Right lobe of liver (tissue), 6 donors: ENCODE measurements around the gene CHORDC1. TPM values are rescaled to one million over a fixed set of nuclear protein-coding genes. Genes with fewer than 3 reads are reported as not detected.
A peak's percentile ranks its signal among the peaks of the same experiment; 100 is the strongest.
"Not testable (repeated sequence)": the region's sequence is repeated elsewhere in the genome, so short reads cannot be mapped to it uniquely, and the experiment has no call there.

Source experiments
- ATAC-seq, 4 donors: fragments of 200-7000 bp; cut with Tn5 transposase; one replicate each; pipeline ENCODE4 v1.9.1; 2020; ENCODE audit warnings: mild to moderate bottlenecking in 4 of 4, moderate library complexity in 4 of 4
- DNase-seq, 3 donors: peaks; one replicate each; pipeline ENCODE4 v3.0.0-alpha.2; 2020
- H3K27ac ChIP-seq, 3 donors: fragments of 200-600 bp; one replicate each; pipeline ENCODE4 v1.8.0; 2022
- H3K27me3 ChIP-seq, 2 donors: fragments of 200-600 bp; one replicate each; pipeline ENCODE4 v1.8.0; 2022
- H3K36me3 ChIP-seq, 4 donors: fragments of 200-600 bp; sonication (generic) in 1 of 4; one replicate each; pipeline versions ENCODE4 v1.5.1 to v1.8.0; 2017 to 2022; ENCODE audit warnings: control low read depth in 1 of 4
- H3K4me1 ChIP-seq, 4 donors: fragments of 200-600 bp; sonication (generic) in 1 of 4; one replicate each; pipeline versions ENCODE4 v1.5.1 to v1.8.0; 2017 to 2022; ENCODE audit warnings: control low read depth in 1 of 4
- H3K4me3 ChIP-seq, 3 donors: fragments of 200-600 bp; one replicate each; pipeline ENCODE4 v1.8.0; 2022
- H3K9me3 ChIP-seq, 4 donors: fragments of 200-600 bp; sonication (generic) in 1 of 4; one replicate each; pipeline versions ENCODE4 v1.5.1 to v1.8.0; 2017 to 2022; ENCODE audit warnings: control low read depth in 1 of 4
- POLR2A ChIP-seq: fragments of 450-650 bp; IDR thresholded peaks from one replicate; pipeline ENCODE4 v1.6.1; 2017; ENCODE audit warnings: antibody characterized with exemption, mild to moderate bottlenecking
- WGBS: methylation state at CpG from one replicate; pipeline ENCODE4 v1.1.6; 2018; ENCODE audit warnings: low coverage, low lambda C conversion rate; ENCODE audit not compliant: insufficient coverage; ENCODE audit errors: missing lambda C conversion rate; 5-methylcytosine and 5-hydroxymethylcytosine counted together
- intact Hi-C, 2 donors: fragments of 100-400 bp; cut with DNase I; formaldehyde crosslinking; loops; one replicate each; pipeline versions ENCODE4 v1.11.2 to v1.14.1; 2022
- total RNA-seq, 6 experiments: library from RNA; depleted of rRNA in 2 of 6; stranded (reverse); fragments of >200 nt in 2 of 6; fragmentation: NEBNext Ultra II Directional in 3 of 6; extraction: Animal tissue kit (Norgen Biotek cat#: 25700) in 3 of 6; gene quantifications; one replicate each; pipeline versions ENCODE4 v1.1.0 to v1.2.4, GENCODE V29; 2016 to 2023
- TF ChIP-seq, protein P1 (sequence below), 4 donors: fragments of 200-600 bp in 3 of 4; fragments of 450-650 bp in 1 of 4; IDR thresholded peaks; one replicate each; pipeline versions ENCODE4 v1.5.1 to v1.8.0; 2016 to 2022; ENCODE audit warnings: antibody characterized with exemption in 4 of 4, mild to moderate bottlenecking in 2 of 4
- donor health status: DM: no; HTN: yes; CAD: no.
- donor health status: DM: no; HTN: no; CAD: no.
- donor health status: DM: no; HTN: no; CAD: no.
- donor health status: DM: no; HTN: yes; CAD: no.
- donor health status: DM: no; HTN: yes; CAD: no.

The CHORDC1 gene
- total RNA-seq, 6 experiments from 2014 or later: 14.4 to 32.3 (median 17.8) TPM

DNA sequence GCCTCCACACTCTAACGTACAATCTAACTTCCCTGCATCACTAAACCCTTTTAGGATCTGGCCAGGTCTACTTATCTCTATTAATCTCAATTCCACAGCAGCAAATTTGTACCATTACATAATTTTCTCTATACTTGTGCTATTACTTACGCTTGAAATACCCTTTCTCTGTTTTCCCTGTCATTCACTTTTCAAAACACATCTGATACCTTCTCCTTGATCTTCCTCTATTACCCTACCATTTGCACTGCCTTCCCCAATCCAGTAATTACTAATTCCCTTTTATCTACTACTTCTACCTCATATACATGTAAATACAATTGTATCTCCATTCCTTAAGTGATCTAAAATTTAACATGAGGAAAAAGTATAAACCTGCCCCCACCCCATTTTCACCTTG lies 14.0 kb downstream of the CHORDC1 start:
- Histone ChIP-seq H3K9me3 (no peaks in the 10 kb centered on the region), H3K4me3 (no peak overlapping the region), H3K4me1 (no peaks in the 10 kb centered on the region), H3K27ac (no peak overlapping the region), H3K36me3 (peaks cover 0 to 63% (median 14%) of the 10 kb centered on the region in 4 donors), H3K27me3 (no peaks in the 10 kb centered on the region)
- DNase-seq: no peak
- TF ChIP-seq, protein P1, sequence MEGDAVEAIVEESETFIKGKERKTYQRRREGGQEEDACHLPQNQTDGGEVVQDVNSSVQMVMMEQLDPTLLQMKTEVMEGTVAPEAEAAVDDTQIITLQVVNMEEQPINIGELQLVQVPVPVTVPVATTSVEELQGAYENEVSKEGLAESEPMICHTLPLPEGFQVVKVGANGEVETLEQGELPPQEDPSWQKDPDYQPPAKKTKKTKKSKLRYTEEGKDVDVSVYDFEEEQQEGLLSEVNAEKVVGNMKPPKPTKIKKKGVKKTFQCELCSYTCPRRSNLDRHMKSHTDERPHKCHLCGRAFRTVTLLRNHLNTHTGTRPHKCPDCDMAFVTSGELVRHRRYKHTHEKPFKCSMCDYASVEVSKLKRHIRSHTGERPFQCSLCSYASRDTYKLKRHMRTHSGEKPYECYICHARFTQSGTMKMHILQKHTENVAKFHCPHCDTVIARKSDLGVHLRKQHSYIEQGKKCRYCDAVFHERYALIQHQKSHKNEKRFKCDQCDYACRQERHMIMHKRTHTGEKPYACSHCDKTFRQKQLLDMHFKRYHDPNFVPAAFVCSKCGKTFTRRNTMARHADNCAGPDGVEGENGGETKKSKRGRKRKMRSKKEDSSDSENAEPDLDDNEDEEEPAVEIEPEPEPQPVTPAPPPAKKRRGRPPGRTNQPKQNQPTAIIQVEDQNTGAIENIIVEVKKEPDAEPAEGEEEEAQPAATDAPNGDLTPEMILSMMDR (IDR thresholded peaks at IDR 0.05): no peak
- no peak for TF ChIP-seq POLR2A
- ATAC-seq: no peak
- intact Hi-C loops: no loop called here
- 81% methylated on average over 2 of the region's 2 CpGs for WGBS

DNA sequence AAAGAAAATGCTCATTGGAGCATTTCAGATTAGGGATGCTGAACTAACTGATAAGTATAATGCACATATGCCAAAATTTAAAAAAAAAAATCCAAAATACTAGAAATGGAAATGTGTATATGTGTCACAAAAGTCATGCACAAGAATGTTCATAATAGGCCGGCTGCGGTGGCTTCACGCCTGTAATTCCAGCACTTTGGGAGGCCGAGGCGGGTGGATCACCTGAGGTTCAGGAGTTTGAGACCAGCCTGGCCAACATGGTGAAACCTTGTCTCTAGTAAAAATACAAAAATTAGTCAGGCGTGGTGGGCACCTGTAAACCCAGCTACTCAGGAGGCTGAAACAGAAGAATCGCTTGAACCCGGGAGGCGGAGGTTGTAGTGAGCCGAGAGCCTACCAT lies 14.9 kb downstream of the CHORDC1 start:
- ATAC-seq, H3K27ac ChIP-seq, H3K4me3 ChIP-seq, intact Hi-C loops, H3K9me3 ChIP-seq, DNase-seq, H3K27me3 ChIP-seq, H3K4me1 ChIP-seq: not testable (repeated sequence)
- WGBS: 78% methylated on average over 5 of the region's 10 CpGs
- peaks cover 0 to 59% (median 16%) of the 10 kb centered on the region in 4 donors for H3K36me3 ChIP-seq

DNA sequence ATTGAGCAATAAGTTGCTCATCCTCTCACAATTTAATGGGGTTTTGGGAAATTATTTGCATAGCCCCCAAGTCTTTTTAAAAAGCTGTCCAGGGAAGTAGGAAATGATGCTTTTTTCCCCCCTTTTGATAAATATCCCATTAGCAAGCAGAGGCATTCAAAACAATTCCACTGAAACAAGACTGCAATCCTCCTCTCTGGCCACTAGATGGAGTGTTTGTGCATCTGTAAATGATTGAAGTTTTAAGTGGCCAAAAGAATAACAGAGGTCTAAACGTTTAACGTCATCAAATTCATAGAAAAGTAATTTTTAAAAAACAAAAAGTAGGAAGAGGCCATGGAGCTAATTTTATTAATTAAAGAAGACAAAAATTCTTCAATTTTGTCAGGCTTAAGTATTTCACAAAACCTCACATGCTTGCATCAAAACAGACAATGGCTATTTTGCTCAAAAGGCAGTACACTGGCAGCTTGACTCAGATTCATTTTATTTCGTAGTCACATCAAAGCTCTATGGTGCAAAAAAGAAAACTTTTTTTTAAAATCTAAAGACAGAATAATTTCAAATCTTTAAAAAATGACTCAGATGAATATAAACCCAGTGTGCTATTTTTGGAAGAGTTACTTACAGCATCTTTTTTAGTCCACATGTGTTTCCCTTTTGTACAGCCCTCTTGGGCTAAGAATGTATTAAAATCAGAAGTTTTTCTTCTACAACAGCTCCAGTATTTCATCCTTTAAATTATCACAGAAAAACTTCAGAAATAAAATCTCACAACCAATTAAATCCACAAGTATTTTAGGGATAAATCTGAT lies 17.8 kb downstream of the CHORDC1 start:
- intact Hi-C loops: no loop called here
- ATAC-seq: peak; percentile 65 to 86 (median 77)

GRCh38 chr11:90204407-90204806 lies 18.4 kb downstream of the CHORDC1 start:
- intact Hi-C loops: no loop called here
- H3K27ac ChIP-seq: no peak overlapping the region
- no peaks in the 10 kb centered on the region for H3K9me3 ChIP-seq
- no peaks in the 10 kb centered on the region for H3K4me1 ChIP-seq
- no peak for DNase-seq
- no peak overlapping the region for H3K4me3 ChIP-seq
- no peak for ATAC-seq
- peaks cover 0 to 62% (median 15%) of the 10 kb centered on the region in 4 donors for H3K36me3 ChIP-seq
- TF ChIP-seq POLR2A: no peak
- TF ChIP-seq, protein P1 (IDR thresholded peaks at IDR 0.05): no peak
- WGBS: 89% methylated on average over 13 of the region's 13 CpGs
- H3K27me3 ChIP-seq: no peaks in the 10 kb centered on the region

More for the DNA sequence above, 17.8 kb downstream of the CHORDC1 start:
- no peaks in the 10 kb centered on the region for H3K27me3 ChIP-seq
- WGBS: 11% methylated on average over 3 of the region's 3 CpGs
- H3K36me3 ChIP-seq: peaks cover 0 to 68% (median 18%) of the 10 kb centered on the region in 4 donors
- H3K9me3 ChIP-seq: no peaks in the 10 kb centered on the region
- no peak for TF ChIP-seq POLR2A
- TF ChIP-seq, protein P1 (IDR thresholded peaks at IDR 0.05): peak; percentile 69 to 90 (median 88)
- no peak overlapping the region for H3K4me3 ChIP-seq
- DNase-seq: no peak
- H3K4me1 ChIP-seq: no peaks in the 10 kb centered on the region
- no peak overlapping the region for H3K27ac ChIP-seq

DNA sequence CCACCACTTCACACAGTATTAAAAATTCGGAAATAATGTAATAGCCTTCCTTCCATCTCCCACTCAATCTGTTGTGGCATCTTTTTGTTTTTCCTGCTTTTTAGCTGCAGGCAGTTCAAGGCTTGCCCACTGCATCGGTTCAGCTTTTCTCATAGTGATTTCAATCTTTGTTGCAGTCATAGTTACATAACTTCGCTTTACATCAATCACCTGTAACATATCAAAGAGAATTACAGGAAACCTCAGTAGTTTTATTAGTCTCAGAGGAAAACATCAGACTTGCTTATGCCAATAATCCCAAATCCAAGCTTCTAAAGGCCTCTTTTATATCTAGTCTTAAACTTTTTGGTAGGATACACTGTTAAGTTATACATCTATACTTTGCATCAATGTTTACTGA lies 20.5 kb downstream of the CHORDC1 start:
- intact Hi-C loops: no loop called here

More for the DNA sequence above, 20.5 kb downstream of the CHORDC1 start:
- peaks cover 0 to 50% (median 9%) of the 10 kb centered on the region in 4 donors for H3K36me3 ChIP-seq
- no peak for ATAC-seq
- no peaks in the 10 kb centered on the region for H3K27me3 ChIP-seq
- 80% methylated on average over 3 of the region's 3 CpGs for WGBS
- H3K27ac ChIP-seq: no peak overlapping the region
- H3K4me1 ChIP-seq: no peaks in the 10 kb centered on the region
- no peaks in the 10 kb centered on the region for H3K9me3 ChIP-seq
- no peak for DNase-seq
- TF ChIP-seq, protein P1 (IDR thresholded peaks at IDR 0.05): no peak
- no peak for TF ChIP-seq POLR2A
- H3K4me3 ChIP-seq: no peak overlapping the region
